Astrocyte (in vitro differentiated cells and primary cell): Measurements from ENCODE around the gene CD82.
"Not testable (repeated sequence)": the region's sequence is repeated elsewhere in the genome, so short reads cannot be mapped to it uniquely, and the experiment has no call there.

Experiments used
- EZH2 ChIP-seq: IDR thresholded peaks from 2 replicates; pipeline ENCODE4 v1.6.1; 2012; ENCODE audit warnings: mild to moderate bottlenecking, low read length, inconsistent platforms; ENCODE audit not compliant: insufficient read depth
- TF ChIP-seq, protein P1 (sequence below): IDR thresholded peaks from 2 replicates; pipeline ENCODE4 v1.5.1; 2011; ENCODE audit warnings: low read depth, mild to moderate bottlenecking, inconsistent platforms, low read length, moderate library complexity; ENCODE audit not compliant: insufficient read depth

DNA sequence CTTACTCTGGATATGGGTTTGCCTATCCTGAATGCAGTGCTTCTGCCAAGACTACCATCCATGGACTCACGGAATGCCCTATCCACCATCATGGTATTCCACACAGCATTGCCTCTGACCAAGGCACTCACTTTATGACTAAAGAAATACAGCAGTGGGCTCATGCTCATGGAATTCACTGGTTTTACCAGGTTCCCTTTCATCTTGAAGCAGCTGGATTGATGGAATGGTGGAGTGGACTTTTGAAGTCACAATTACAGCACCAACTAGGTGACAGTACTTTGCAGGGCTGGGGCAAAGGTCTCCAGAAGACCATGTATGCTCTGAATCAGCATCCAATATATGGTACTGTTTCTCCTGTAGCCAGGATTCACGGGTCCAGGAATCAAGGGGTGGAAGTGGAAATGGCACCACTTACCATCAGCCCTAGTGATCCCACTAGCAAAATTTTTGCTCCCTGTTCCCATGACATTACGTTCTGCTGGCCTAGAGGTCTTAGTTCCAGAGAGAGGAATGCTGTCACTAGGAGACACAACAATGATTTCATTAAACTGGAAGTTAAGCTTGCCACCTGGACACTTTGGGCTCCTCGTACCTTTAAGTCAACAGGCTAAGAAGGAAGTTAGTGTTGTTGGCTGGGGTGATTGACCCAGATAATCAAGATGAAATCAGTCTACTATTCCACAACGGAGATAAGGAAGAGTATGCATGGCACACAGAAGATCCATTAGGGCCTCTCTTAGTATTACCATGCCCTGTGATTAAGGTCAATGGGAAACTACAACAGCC is 16.3 kb upstream of the CD82 start:
- TF ChIP-seq, protein P1, sequence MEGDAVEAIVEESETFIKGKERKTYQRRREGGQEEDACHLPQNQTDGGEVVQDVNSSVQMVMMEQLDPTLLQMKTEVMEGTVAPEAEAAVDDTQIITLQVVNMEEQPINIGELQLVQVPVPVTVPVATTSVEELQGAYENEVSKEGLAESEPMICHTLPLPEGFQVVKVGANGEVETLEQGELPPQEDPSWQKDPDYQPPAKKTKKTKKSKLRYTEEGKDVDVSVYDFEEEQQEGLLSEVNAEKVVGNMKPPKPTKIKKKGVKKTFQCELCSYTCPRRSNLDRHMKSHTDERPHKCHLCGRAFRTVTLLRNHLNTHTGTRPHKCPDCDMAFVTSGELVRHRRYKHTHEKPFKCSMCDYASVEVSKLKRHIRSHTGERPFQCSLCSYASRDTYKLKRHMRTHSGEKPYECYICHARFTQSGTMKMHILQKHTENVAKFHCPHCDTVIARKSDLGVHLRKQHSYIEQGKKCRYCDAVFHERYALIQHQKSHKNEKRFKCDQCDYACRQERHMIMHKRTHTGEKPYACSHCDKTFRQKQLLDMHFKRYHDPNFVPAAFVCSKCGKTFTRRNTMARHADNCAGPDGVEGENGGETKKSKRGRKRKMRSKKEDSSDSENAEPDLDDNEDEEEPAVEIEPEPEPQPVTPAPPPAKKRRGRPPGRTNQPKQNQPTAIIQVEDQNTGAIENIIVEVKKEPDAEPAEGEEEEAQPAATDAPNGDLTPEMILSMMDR: not testable (repeated sequence)
- TF ChIP-seq EZH2: not testable (repeated sequence)
